ENCODE data around the gene FAM210A.

- TF ChIP-seq CTCF (conservative IDR thresholded peaks at IDR 0.05; ENCODE audit: low read length) (no peak), EZH2phosphoT487 (IDR thresholded peaks at IDR 0.05; ENCODE audit: borderline replicate concordance, low read depth, low read length) (no peak)
Measured at GRCh38 chr18:13715330-13715729, 11.0 kb downstream of the FAM210A start.
